Measurements from ENCODE around the gene TRIM71.

Gene TRIM71

DNA sequence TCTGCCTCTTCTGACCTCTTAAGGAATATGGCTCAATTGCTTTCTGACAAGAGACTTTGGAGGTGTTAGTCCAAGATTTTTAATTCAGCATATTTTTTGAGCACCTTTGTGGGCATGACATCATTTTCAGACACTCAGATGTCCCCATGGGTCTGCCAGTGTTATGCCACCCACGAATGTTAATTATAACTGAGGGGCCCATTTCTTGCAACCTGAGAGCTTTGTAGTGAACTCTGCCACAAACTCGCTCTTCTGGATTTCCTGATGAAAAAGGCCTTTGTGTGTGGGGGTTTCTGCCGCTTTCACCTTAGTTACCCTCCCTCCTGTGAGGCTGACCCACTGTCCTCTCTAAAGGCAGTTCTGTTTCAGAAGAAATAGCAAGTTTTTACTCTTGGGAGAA, 69.1 kb downstream of the TRIM71 start:
- TF ChIP-seq EZH2 (IDR thresholded peaks at IDR 0.05; ENCODE audit: borderline replicate concordance, low read length) = no peak
- no peak overlapping the region for H3K4me2 ChIP-seq (ENCODE audit: low read length)
- no peak overlapping the region for H3K27ac ChIP-seq (ENCODE audit: low read depth, low read length, poor library complexity, severe bottlenecking)
- no peak overlapping the region for H2AFZ ChIP-seq (ENCODE audit: low read length)
- H3K9me3 ChIP-seq (ENCODE audit: low read length) = no peaks in the 10 kb centered on the region
- peaks cover 3% of the 10 kb centered on the region; the same call in 1 of the 2 replicates for H3K27me3 ChIP-seq (ENCODE audit: insufficient read depth, low read length)
- H4K20me1 ChIP-seq (ENCODE audit: insufficient read depth, low read length) = no peaks in the 10 kb centered on the region
- no peaks in the 10 kb centered on the region for H3K9me2 ChIP-seq (ENCODE audit: low read depth, low read length)
- H3K36me3 ChIP-seq (ENCODE audit: insufficient read depth, low read length) = no peaks in the 10 kb centered on the region
- no peaks in the 10 kb centered on the region for H3F3A ChIP-seq (ENCODE audit: insufficient read depth, low read length)
- H3K9ac ChIP-seq (ENCODE audit: low read length) = no peak overlapping the region
- H3K4me1 ChIP-seq (ENCODE audit: insufficient read depth, low read length, severe bottlenecking) = no peaks in the 10 kb centered on the region
- no peak overlapping the region for H3K4me3 ChIP-seq (ENCODE audit: low read depth, low read length, poor library complexity, severe bottlenecking)
- H3K79me2 ChIP-seq (ENCODE audit: insufficient read depth, low read length) = no peaks in the 10 kb centered on the region

DNA sequence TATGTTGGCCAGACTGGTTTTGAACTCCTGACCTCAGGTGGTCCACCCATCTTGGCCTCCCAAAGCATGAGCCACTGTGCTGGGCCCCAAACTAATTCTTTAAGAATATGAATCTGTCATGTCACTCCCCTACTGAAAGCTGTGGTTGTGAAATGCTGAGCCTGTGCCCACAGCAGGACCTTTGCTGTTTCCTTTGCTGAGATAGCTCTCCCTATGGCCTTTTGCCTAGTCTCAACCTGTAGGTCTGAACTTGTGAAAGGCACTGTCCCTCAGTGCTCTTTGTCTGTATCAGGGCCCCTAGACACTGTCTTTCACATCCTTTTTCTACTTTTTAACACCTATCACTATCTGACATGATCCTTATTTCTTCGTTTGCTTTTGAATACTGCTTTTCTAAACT, 70.9 kb downstream of the TRIM71 start:
- no peak overlapping the region for H3K4me2 ChIP-seq (ENCODE audit: low read length)
- no peaks in the 10 kb centered on the region for H3K36me3 ChIP-seq (ENCODE audit: insufficient read depth, low read length)
- H2AFZ ChIP-seq (ENCODE audit: low read length) = no peak overlapping the region
- H3K4me3 ChIP-seq (ENCODE audit: low read depth, low read length, poor library complexity, severe bottlenecking) = no peak overlapping the region
- no peaks in the 10 kb centered on the region for H3K4me1 ChIP-seq (ENCODE audit: insufficient read depth, low read length, severe bottlenecking)
- no peaks in the 10 kb centered on the region for H4K20me1 ChIP-seq (ENCODE audit: insufficient read depth, low read length)
- no peak overlapping the region for H3K9ac ChIP-seq (ENCODE audit: low read length)
- no peak overlapping the region for H3K27ac ChIP-seq (ENCODE audit: low read depth, low read length, poor library complexity, severe bottlenecking)
- TF ChIP-seq EZH2 (IDR thresholded peaks at IDR 0.05; ENCODE audit: borderline replicate concordance, low read length) = no peak
- TF ChIP-seq, protein P1, sequence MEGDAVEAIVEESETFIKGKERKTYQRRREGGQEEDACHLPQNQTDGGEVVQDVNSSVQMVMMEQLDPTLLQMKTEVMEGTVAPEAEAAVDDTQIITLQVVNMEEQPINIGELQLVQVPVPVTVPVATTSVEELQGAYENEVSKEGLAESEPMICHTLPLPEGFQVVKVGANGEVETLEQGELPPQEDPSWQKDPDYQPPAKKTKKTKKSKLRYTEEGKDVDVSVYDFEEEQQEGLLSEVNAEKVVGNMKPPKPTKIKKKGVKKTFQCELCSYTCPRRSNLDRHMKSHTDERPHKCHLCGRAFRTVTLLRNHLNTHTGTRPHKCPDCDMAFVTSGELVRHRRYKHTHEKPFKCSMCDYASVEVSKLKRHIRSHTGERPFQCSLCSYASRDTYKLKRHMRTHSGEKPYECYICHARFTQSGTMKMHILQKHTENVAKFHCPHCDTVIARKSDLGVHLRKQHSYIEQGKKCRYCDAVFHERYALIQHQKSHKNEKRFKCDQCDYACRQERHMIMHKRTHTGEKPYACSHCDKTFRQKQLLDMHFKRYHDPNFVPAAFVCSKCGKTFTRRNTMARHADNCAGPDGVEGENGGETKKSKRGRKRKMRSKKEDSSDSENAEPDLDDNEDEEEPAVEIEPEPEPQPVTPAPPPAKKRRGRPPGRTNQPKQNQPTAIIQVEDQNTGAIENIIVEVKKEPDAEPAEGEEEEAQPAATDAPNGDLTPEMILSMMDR (IDR thresholded peaks at IDR 0.05; ENCODE audit: low read length) = no peak
- no peaks in the 10 kb centered on the region for H3K9me2 ChIP-seq (ENCODE audit: low read depth, low read length)
- H3F3A ChIP-seq (ENCODE audit: insufficient read depth, low read length) = no peaks in the 10 kb centered on the region
- H3K9me3 ChIP-seq (ENCODE audit: low read length) = no peaks in the 10 kb centered on the region
- H3K79me2 ChIP-seq (ENCODE audit: insufficient read depth, low read length) = no peaks in the 10 kb centered on the region
- H3K27me3 ChIP-seq (ENCODE audit: insufficient read depth, low read length) = peaks cover 3% of the 10 kb centered on the region; the same call in 1 of the 2 replicates

GRCh38 chr3:32890420-32891276, 72.9 kb downstream of the TRIM71 start:
- H3K27me3 ChIP-seq (ENCODE audit: insufficient read depth, low read length) = peaks cover 7% of the 10 kb centered on the region; the same call in 1 of the 2 replicates
- no peaks in the 10 kb centered on the region for H4K20me1 ChIP-seq (ENCODE audit: insufficient read depth, low read length)
- H3K9me3 ChIP-seq (ENCODE audit: low read length) = no peaks in the 10 kb centered on the region
- no peak overlapping the region for H2AFZ ChIP-seq (ENCODE audit: low read length)
- no peaks in the 10 kb centered on the region for H3K79me2 ChIP-seq (ENCODE audit: insufficient read depth, low read length)
- no peak overlapping the region for H3K4me3 ChIP-seq (ENCODE audit: low read depth, low read length, poor library complexity, severe bottlenecking)
- no peaks in the 10 kb centered on the region for H3F3A ChIP-seq (ENCODE audit: insufficient read depth, low read length)
- TF ChIP-seq, protein P1 (IDR thresholded peaks at IDR 0.05; ENCODE audit: low read length) = no peak
- TF ChIP-seq EZH2 (IDR thresholded peaks at IDR 0.05; ENCODE audit: borderline replicate concordance, low read length) = no peak
- no peak overlapping the region for H3K9ac ChIP-seq (ENCODE audit: low read length)
- H3K4me1 ChIP-seq (ENCODE audit: insufficient read depth, low read length, severe bottlenecking) = no peaks in the 10 kb centered on the region
- H3K27ac ChIP-seq (ENCODE audit: low read depth, low read length, poor library complexity, severe bottlenecking) = no peak overlapping the region
- H3K4me2 ChIP-seq (ENCODE audit: low read length) = no peak overlapping the region
- H3K9me2 ChIP-seq (ENCODE audit: low read depth, low read length) = no peaks in the 10 kb centered on the region
- H3K36me3 ChIP-seq (ENCODE audit: insufficient read depth, low read length) = no peaks in the 10 kb centered on the region
